Measurements from ENCODE around the gene GART. TPM values are rescaled to one million over a fixed set of nuclear protein-coding genes. Genes with fewer than 3 reads are reported as not detected.
"Not testable (repeated sequence)": the region's sequence is repeated elsewhere in the genome, so short reads cannot be mapped to it uniquely, and the experiment has no call there.

GART gene
- total RNA-seq, result 63.0 TPM

GRCh38 chr21:33541756-33542639, at the start of gene GART:
Gene GART, minus strand, starts transcription at chr21:33542117. Its CDS starts 2,802 bp downstream, at chr21:33539315.
- DNase-seq (ENCODE audit: low spot score) (peak; percentile 91), ATAC-seq (peak; percentile 92)
- intact Hi-C loops (cut with DNase I), result no loop called here

GRCh38 chr21:33588485-33589335, 46.8 kb upstream of the GART start, which contains the start of gene DONSON:
Gene DONSON, minus strand, starts transcription at chr21:33588684. Its CDS starts 43 bp downstream, at chr21:33588641.
- DNase-seq (ENCODE audit: low spot score), result peak; percentile 93
- intact Hi-C loops (cut with DNase I), result no loop called here

GRCh38 chr21:33587792-33588484, 46.0 kb upstream of the GART start:
- peak; percentile 33 for ATAC-seq
- peak; percentile 70 for DNase-seq (ENCODE audit: low spot score)

More at GRCh38 chr21:33588485-33589335, 46.8 kb upstream of the GART start, which contains the start of gene DONSON:
- peak; percentile 97 for ATAC-seq

GRCh38 chr21:33586927-33587326, 45.0 kb upstream of the GART start:
- no peak for DNase-seq (ENCODE audit: low spot score)

More at GRCh38 chr21:33587792-33588484, 46.0 kb upstream of the GART start:
- intact Hi-C loops (cut with DNase I), result no loop called here

GRCh38 chr21:33584455-33584854, 42.5 kb upstream of the GART start:
- DNase-seq (ENCODE audit: low spot score) (no peak), ATAC-seq (no peak)
- intact Hi-C loops (cut with DNase I), result no loop called here

More at GRCh38 chr21:33586927-33587326, 45.0 kb upstream of the GART start:
- intact Hi-C loops (cut with DNase I), result no loop called here
- ATAC-seq, result no peak

GRCh38 chr21:33578959-33579542, 37.1 kb upstream of the GART start:
- intact Hi-C loops (cut with DNase I), result no loop called here
- no peak for ATAC-seq
- no peak for DNase-seq (ENCODE audit: low spot score)

GRCh38 chr21:33578214-33578613, 36.3 kb upstream of the GART start:
- ATAC-seq (no peak), DNase-seq (ENCODE audit: low spot score) (no peak)
- intact Hi-C loops (cut with DNase I), result no loop called here

- intact Hi-C loops (cut with DNase I); ATAC-seq; DNase-seq (ENCODE audit: low spot score): not testable (repeated sequence)
Measured at GRCh38 chr21:33576741-33577141, 34.8 kb upstream of the GART start.

GRCh38 chr21:33572350-33572749, 30.4 kb upstream of the GART start:
- intact Hi-C loops (cut with DNase I), result no loop called here
- DNase-seq (ENCODE audit: low spot score) (no peak), ATAC-seq (peak; percentile 34)

- ATAC-seq (no peak), DNase-seq (ENCODE audit: low spot score) (no peak)
- intact Hi-C loops (cut with DNase I), result no loop called here
Measured at GRCh38 chr21:33569991-33570390, 28.1 kb upstream of the GART start.

GRCh38 chr21:33568448-33568847, 26.5 kb upstream of the GART start:
- no peak for DNase-seq (ENCODE audit: low spot score)
- no peak for ATAC-seq
- intact Hi-C loops (cut with DNase I), result no loop called here

GRCh38 chr21:33567914-33568313, 26.0 kb upstream of the GART start:
- ATAC-seq (no peak), DNase-seq (ENCODE audit: low spot score) (no peak)
- intact Hi-C loops (cut with DNase I), result no loop called here

GRCh38 chr21:33566514-33566913, 24.6 kb upstream of the GART start:
- intact Hi-C loops (cut with DNase I), result no loop called here

GRCh38 chr21:33562389-33562788, 20.5 kb upstream of the GART start:
- ATAC-seq (no peak), DNase-seq (ENCODE audit: low spot score) (no peak)
- intact Hi-C loops (cut with DNase I), result no loop called here

More at GRCh38 chr21:33566514-33566913, 24.6 kb upstream of the GART start:
- DNase-seq (ENCODE audit: low spot score) (no peak), ATAC-seq (no peak)

GRCh38 chr21:33561373-33561772, 19.5 kb upstream of the GART start:
- ATAC-seq (no peak), DNase-seq (ENCODE audit: low spot score) (no peak)
- intact Hi-C loops (cut with DNase I), result no loop called here

- ATAC-seq (no peak), DNase-seq (ENCODE audit: low spot score) (no peak)
- intact Hi-C loops (cut with DNase I), result no loop called here
Measured at GRCh38 chr21:33560965-33561364, 19.0 kb upstream of the GART start.

GRCh38 chr21:33559813-33560212, 17.9 kb upstream of the GART start:
- ATAC-seq (no peak), DNase-seq (ENCODE audit: low spot score) (no peak)
- intact Hi-C loops (cut with DNase I), result no loop called here

- DNase-seq (ENCODE audit: low spot score) (no peak), ATAC-seq (no peak)
- intact Hi-C loops (cut with DNase I), result no loop called here
Measured at GRCh38 chr21:33558777-33559421, 17.0 kb upstream of the GART start.
